DOHH2 (cell line): ENCODE measurements around the gene EGFLAM.

Experiments used
- H3F3A ChIP-seq: fragments of 200-600 bp; sonication (generic), shearing (Covaris generic); 2 replicates; pipeline ENCODE4 v1.6.0; 2016; ENCODE audit warnings: antibody characterized with exemption, mild to moderate bottlenecking; ENCODE audit not compliant: control insufficient read depth, insufficient read depth
- H3K27ac ChIP-seq: fragments of 200-600 bp; sonication (generic); 2 replicates; pipeline ENCODE4 v1.5.1; 2014; ENCODE audit warnings: low read depth, mild to moderate bottlenecking, low read length, moderate library complexity
- H3K27me3 ChIP-seq: fragments of 200-600 bp; sonication (generic); 2 replicates; pipeline ENCODE4 v1.6.1; 2014; ENCODE audit warnings: mild to moderate bottlenecking, low read length, mixed read lengths; ENCODE audit not compliant: control insufficient read depth
- H3K36me3 ChIP-seq: fragments of 200-600 bp; sonication (generic); 2 replicates; pipeline ENCODE4 v1.6.1; 2014; ENCODE audit warnings: mild to moderate bottlenecking, low read length, moderate library complexity, mixed read lengths; ENCODE audit not compliant: control insufficient read depth
- H3K4me1 ChIP-seq: fragments of 200-600 bp; sonication (generic); 2 replicates; pipeline ENCODE4 v1.6.1; 2014; ENCODE audit warnings: mild to moderate bottlenecking, low read length, mixed read lengths; ENCODE audit not compliant: control insufficient read depth
- H3K4me2 ChIP-seq: fragments of 200-600 bp; sonication (generic); 2 replicates; pipeline ENCODE4 v1.6.0; 2014; ENCODE audit warnings: mild to moderate bottlenecking, low read length, moderate library complexity
- H3K4me3 ChIP-seq: fragments of 200-600 bp; sonication (generic); 2 replicates; pipeline ENCODE4 v1.5.1; 2014; ENCODE audit warnings: mild to moderate bottlenecking, low read length, mixed read lengths
- H3K79me2 ChIP-seq: fragments of 200-600 bp; sonication (generic); 2 replicates; pipeline ENCODE4 v1.6.1; 2014; ENCODE audit warnings: mild to moderate bottlenecking, low read length, mixed read lengths; ENCODE audit not compliant: control insufficient read depth
- H3K9me2 ChIP-seq: fragments of 200-600 bp; sonication (generic); replicated peaks from 2 replicates; pipeline ENCODE4 v1.6.1; 2014; ENCODE audit warnings: mild to moderate bottlenecking, low read length, mixed read lengths; ENCODE audit not compliant: control insufficient read depth
- H3K9me3 ChIP-seq: fragments of 200-600 bp; sonication (generic); 2 replicates; pipeline ENCODE4 v1.6.1; 2014; ENCODE audit warnings: antibody characterized with exemption, low read length, mixed read lengths; ENCODE audit not compliant: control insufficient read depth, insufficient read depth
- H4K20me1 ChIP-seq: fragments of 200-600 bp; sonication (generic); 2 replicates; pipeline ENCODE4 v1.6.0; 2014; ENCODE audit warnings: low read depth, mild to moderate bottlenecking, antibody characterized with exemption, low read length, moderate library complexity; ENCODE audit not compliant: control insufficient read depth, insufficient read depth
- EZH2phosphoT487 ChIP-seq: fragments of 200-600 bp; sonication (generic); IDR thresholded peaks from 2 replicates; pipeline ENCODE4 v1.6.1; 2017; ENCODE audit warnings: borderline replicate concordance, mild to moderate bottlenecking, antibody characterized with exemption, low read length, moderate library complexity, mixed read lengths
- TF ChIP-seq, protein P1 (sequence below): fragments of 200-600 bp; sonication (generic); IDR thresholded peaks from one replicate; pipeline ENCODE4 v1.5.1; 2014; ENCODE audit warnings: antibody characterized with exemption, mild to moderate bottlenecking, low read depth, low read length; ENCODE audit not compliant: poor library complexity, severe bottlenecking

EGFLAM gene

DNA sequence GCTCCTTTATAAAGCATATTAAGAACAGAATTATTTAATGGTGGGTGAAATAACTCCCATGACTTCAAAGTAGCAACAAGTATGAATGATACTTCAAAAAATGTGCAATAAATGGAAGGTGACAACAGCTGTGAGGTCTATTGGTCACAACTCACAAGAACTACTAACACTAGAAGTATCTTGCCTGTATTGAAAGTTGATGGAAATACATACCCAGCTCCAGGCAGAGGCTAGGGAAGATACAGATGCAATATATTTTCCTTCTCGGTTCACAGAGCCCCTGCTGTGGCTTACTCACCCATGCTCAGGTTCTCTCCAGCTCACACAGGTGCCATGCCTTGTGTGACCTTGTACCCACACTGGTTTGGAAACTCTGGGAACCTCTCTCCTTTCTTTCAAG is 164.3 kb downstream of the EGFLAM start:
- Histone ChIP-seq H3K9me2 (no peaks in the 10 kb centered on the region), H3F3A (no peaks in the 10 kb centered on the region), H3K4me1 (no peaks in the 10 kb centered on the region), H3K9me3 (no peaks in the 10 kb centered on the region), H3K27ac (no peak overlapping the region), H3K27me3 (no peaks in the 10 kb centered on the region), H3K36me3 (no peaks in the 10 kb centered on the region), H3K79me2 (no peaks in the 10 kb centered on the region), H3K4me2 (no peak overlapping the region), H4K20me1 (no peaks in the 10 kb centered on the region), H3K4me3 (no peak overlapping the region)
- TF ChIP-seq, protein P1, sequence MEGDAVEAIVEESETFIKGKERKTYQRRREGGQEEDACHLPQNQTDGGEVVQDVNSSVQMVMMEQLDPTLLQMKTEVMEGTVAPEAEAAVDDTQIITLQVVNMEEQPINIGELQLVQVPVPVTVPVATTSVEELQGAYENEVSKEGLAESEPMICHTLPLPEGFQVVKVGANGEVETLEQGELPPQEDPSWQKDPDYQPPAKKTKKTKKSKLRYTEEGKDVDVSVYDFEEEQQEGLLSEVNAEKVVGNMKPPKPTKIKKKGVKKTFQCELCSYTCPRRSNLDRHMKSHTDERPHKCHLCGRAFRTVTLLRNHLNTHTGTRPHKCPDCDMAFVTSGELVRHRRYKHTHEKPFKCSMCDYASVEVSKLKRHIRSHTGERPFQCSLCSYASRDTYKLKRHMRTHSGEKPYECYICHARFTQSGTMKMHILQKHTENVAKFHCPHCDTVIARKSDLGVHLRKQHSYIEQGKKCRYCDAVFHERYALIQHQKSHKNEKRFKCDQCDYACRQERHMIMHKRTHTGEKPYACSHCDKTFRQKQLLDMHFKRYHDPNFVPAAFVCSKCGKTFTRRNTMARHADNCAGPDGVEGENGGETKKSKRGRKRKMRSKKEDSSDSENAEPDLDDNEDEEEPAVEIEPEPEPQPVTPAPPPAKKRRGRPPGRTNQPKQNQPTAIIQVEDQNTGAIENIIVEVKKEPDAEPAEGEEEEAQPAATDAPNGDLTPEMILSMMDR, result no peak
- TF ChIP-seq EZH2phosphoT487, result no peak

DNA sequence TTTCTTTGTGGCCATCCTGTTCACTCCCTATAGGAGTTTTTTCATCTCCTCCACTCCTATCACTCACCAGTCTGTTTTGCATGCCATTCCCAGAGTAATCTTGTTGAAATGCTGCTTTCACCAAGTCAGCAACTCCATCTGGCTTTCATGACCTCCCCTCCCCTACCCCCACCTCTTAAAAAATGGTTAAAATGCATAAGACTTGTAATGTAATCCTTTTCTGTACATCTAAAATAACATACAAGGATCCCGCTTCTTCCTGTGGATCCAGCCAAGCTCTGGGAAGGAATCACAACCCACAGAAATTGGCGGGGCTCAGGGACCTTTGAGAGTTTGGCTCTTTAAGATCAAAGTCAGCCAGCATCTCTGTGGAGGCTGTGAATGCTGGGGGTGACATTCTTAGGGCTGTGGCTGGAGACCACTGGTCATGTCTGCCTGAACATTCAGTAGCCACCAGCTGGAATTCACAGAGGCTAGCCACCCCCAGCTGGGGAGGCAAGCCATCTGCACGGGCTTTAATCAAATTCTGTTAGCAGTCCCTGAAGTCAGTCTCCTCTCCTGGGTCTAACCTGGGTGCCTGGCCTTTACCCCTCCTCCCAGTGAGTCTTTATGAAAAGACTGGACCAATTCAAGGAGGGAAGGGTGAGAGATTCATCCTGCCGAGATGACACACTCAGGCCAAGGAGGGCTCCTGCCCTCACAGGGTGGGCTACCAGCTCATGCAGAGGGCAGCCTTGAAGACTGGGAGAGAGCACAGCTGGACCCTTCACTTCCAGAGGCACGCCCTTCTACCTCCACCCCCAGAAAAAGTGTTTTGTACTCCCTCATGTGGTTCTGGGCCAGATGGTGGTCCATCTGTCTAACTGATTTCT is 165.2 kb downstream of the EGFLAM start:
- TF ChIP-seq, protein P1, result no peak
- no peak for TF ChIP-seq EZH2phosphoT487
- no peaks in the 10 kb centered on the region for H4K20me1 ChIP-seq
- H3K79me2 ChIP-seq, result no peaks in the 10 kb centered on the region
- H3F3A ChIP-seq, result no peaks in the 10 kb centered on the region
- 0 out of 2 replicates have a peak, but pooled peaks cover 3% of the 10 kb centered on the region for H3K27me3 ChIP-seq
- no peaks in the 10 kb centered on the region for H3K36me3 ChIP-seq
- H3K9me2 ChIP-seq, result no peaks in the 10 kb centered on the region
- H3K4me1 ChIP-seq, result no peaks in the 10 kb centered on the region
- no peak overlapping the region for H3K27ac ChIP-seq
- H3K4me3 ChIP-seq, result no peak overlapping the region
- no peak overlapping the region for H3K4me2 ChIP-seq
- no peaks in the 10 kb centered on the region for H3K9me3 ChIP-seq

DNA sequence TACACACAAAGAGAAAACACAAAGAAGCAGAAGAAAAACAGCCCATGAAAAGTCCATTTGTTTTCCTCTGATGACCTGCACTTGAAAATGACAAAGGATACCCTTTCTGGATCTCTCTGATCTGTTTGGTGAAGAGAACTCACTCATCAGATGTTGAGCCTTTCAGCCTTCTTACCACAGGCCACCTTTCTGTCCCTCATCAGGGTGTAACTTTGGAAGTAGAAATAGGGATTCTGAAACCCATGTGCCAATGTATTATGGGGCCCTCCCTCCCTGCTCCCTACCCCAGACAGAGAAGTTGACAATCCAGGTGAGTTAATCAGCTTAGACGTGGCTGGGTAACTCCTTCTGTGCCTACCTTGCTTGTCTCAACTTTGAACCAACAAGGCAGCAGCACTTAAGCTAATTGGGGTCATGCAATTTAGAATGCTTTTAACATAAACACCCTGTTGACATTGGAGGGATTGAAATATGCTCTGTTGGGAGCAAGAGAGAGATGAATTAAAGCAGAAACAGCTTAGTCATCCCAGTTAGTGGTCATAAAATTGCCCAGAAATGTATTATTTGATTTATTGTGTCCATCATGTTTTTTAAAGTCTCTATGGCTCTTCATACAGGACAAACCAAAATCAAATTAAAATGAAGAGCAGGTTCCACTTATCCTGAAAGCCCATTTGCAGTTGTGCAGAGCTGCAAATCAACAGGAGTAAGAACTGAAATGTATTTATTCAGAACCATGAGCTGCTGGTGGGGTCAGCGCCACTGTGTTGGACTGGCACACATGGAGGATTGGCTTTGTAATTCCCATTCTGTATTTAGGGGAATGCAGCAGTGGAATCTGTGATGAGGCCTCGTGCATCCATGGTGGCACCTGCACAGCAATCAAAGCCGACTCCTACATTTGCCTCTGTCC is 166.0 kb downstream of the EGFLAM start:
- Histone ChIP-seq H3K4me3 (no peak overlapping the region), H4K20me1 (no peaks in the 10 kb centered on the region), H3K27me3 (0 out of 2 replicates have a peak, but pooled peaks cover 3% of the 10 kb centered on the region), H3K9me2 (no peaks in the 10 kb centered on the region), H3K9me3 (no peaks in the 10 kb centered on the region), H3K36me3 (no peaks in the 10 kb centered on the region), H3F3A (no peaks in the 10 kb centered on the region), H3K27ac (no peak overlapping the region), H3K4me1 (no peaks in the 10 kb centered on the region), H3K79me2 (no peaks in the 10 kb centered on the region), H3K4me2 (no peak overlapping the region)
- TF ChIP-seq EZH2phosphoT487, result no peak
- TF ChIP-seq, protein P1, result no peak
